Fibroblast of skin of right quadriceps (primary cell): ENCODE measurements around the gene ROBO4.
A peak's percentile ranks its signal among the peaks of the same experiment; 100 is the strongest.

Experiments
- DNase-seq: peaks from one replicate; pipeline ENCODE4 v3.0.0-alpha.2; 2013

The ROBO4 gene

GRCh38 chr11:124869856-124870387 is 27.7 kb downstream of the ROBO4 start:
- DNase-seq: no peak

- no peak for DNase-seq
These were observed 28.3 kb downstream of the ROBO4 start for GRCh38 chr11:124869331-124869730.

DNA sequence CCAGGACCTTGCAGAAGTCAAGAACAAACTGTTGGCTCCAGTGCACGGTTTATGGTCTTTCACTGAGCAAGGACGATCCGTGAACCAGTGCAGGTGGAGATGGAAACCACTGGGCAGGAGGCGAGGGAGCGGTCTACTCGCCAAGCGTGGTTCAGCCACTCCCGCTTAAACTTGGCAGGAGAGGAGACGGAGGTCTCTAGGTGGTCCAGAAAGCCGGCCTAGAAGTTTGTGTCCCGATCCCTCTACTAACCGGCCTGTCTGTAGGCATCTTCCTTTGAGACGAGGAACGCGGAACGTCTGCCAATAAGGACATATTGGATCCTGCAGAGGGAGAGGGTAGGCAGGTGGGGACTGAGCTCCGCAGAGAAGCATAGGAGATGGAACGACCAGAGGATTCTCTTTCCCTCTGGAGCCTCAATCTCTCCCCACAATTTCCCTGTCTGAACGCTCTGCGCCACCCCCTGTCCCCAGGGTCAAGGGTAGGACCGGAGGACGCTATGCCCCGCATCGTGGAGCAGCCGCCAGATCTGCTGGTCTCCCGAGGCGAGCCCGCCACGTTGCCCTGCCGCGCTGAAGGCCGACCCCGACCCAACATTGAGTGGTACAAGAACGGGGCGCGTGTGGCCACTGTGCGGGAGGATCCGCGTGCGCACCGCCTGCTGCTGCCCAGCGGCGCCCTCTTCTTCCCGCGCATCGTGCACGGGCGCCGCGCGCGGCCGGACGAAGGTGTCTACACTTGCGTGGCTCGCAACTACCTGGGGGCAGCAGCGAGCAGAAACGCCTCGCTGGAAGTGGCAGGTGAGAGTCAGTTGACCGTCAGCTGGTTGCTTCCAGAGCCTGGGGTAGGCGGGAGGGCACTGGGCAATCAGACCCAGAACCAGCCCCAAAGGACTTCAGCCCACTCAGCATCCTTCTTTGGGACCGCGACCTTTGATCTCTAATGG is 29.1 kb downstream of the ROBO4 start:
- DNase-seq: no peak

- no peak for DNase-seq
These were observed 30.0 kb downstream of the ROBO4 start for GRCh38 chr11:124867700-124868099.

DNA sequence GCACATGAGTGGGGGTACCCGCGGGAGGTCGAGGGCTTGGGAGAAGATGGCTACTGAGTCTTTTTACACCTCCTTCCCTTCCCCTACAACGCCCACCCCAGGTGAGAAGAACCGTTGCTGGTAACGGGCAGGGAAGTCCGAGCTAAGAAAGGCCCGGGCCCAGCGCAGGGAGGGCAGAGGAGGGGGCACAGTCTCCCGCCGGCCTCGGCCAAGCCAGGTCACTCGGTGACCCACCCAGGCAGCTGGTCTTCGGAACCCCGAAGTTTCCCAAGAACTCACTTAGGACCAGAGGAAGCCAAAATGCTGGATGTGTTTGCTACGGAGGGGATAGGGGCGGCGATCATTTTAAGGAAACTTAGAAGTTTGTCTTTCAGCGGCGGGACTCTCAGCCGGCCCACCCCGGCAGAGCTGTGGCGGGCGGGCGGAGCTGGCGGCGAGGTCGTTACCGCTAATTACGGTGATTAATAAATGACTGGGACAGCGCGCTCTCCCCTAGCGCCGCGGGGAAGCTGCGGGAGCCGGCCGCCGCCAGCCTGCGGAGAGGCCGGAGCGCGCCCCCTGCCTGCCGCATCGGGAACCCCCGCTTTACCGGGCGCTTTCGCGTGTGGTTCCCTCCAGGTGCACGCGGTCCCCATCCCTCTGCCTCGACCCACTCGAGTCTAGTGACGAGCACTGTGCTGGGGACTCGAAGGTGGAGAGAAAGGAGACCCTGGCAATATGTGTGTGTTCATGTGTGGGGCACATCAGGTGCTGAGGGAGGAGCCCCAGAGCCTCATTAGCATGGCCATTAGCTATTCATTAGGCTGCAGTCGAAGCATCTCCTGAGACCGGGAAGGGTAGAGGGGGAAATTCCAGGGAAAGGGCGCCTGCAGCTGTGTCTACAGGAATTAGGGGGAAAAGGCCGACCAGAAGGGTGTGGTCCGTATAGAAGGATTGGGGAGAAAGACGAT is 31.5 kb downstream of the ROBO4 start:
- peak; percentile 8 for DNase-seq

DNA sequence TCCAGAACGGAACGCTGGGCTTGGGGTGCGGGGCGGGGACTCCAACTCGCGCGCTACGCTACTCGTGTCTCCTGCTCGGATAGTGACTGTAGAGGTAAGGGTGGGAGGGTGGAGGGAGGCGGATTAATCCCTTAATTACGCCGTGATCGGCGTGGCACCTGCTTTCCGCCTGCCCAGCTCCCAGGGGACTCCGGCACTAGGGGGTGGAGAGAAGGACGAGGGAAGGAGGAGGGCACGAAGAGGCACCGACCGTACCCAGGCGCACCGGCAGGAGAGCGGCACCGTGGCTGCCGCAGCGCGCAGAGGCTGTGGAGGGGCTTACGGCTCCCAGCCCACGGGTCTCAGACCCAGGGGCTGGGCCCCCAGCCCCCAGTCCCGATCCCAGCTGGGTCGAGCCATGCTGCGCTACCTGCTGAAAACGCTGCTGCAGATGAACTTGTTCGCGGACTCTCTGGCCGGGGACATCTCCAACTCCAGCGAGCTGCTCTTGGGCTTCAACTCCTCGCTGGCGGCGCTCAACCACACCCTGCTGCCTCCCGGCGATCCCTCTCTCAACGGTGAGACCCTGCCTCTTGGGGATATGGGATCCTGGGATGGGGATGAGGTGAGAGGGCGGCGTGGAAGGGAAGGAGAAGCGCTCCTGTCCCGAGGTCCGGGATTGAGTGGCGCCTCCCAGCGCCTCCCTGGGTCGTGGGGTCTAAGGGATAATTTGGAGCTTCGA is 32.3 kb downstream of the ROBO4 start, which contains the start of gene ROBO3:
TSS of gene ROBO3 (plus strand) at position 252 of the 721 bp plus-strand sequence. CDS start at position 398, 146 bp downstream.
- no peak for DNase-seq

- no peak for DNase-seq
These were observed 32.8 kb downstream of the ROBO4 start for GRCh38 chr11:124864892-124865180.

GRCh38 chr11:124864176-124864891 is 33.3 kb downstream of the ROBO4 start:
- no peak for DNase-seq

GRCh38 chr11:124863826-124864165 is 33.9 kb downstream of the ROBO4 start:
- no peak for DNase-seq

GRCh38 chr11:124863137-124863825 is 34.4 kb downstream of the ROBO4 start:
- no peak for DNase-seq

DNA sequence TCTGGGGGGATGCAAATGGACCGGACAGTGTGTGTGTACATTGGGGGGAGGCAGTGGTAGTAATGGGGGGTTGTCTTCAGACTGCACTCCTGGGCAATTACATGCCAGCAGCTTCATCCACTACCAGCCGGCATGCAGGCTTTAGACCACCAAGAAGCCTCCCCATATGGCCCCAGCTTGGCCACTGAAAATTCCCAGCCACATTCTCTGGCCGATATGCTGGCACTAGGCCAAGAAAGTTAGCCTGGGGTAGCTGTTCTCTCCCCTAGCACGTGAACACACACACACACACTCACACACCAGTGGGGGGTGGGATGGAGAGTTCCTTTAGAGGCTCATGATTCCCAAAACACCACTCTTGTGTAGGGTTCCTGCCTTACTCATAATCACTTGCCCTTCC is 36.0 kb downstream of the ROBO4 start:
- DNase-seq: no peak

- DNase-seq: no peak
These were observed 38.5 kb downstream of the ROBO4 start for GRCh38 chr11:124859171-124859570.

- no peak for DNase-seq
These were observed 51.5 kb downstream of the ROBO4 start for GRCh38 chr11:124846070-124846673.

GRCh38 chr11:124844664-124845079 is 53.0 kb downstream of the ROBO4 start:
- DNase-seq: no peak

DNA sequence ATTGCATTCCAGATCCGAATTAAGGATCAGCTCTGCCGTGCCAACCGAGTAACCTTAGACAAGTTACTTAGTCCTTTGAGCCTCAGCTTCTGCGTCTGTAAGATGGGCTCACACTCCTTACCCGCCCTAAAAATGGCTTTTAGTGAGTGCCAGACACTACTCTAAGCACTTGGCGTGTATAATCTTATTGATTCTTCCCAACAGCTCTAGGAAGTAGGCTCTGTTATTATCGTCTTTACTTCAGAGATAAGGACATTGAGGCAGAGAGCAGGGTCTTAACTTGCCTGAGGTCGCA is 54.1 kb downstream of the ROBO4 start:
- no peak for DNase-seq

GRCh38 chr11:124842305-124842704 is 55.4 kb downstream of the ROBO4 start:
- DNase-seq: no peak

DNA sequence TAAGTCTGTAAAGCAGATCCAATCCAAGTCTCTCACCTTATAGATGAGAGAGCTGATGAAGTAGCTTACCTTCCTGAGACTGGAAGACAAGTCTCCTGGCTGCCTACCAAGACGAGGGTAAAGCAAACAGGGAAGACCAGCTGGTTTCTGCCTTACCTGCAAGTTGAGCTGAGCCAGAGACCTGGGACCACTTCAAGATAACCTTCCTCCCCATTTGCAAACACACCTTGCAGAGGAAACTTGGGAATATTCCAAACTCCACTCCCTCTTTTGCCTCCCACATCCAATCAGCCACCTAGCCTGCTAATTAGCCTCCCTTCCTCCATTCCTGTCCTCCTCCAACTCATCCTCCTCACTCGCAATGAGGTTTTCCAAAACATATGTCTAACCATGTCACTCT is 55.8 kb downstream of the ROBO4 start:
- DNase-seq: no peak

- peak; percentile 15 for DNase-seq
These were observed 56.5 kb downstream of the ROBO4 start for GRCh38 chr11:124841201-124841600.

GRCh38 chr11:124840666-124841065 is 57.0 kb downstream of the ROBO4 start:
- DNase-seq: no peak

- no peak for DNase-seq
These were observed 57.6 kb downstream of the ROBO4 start for GRCh38 chr11:124839972-124840621.
